GM13976 (cell line): ENCODE measurements around the gene BSN.

Experiments
- DNase-seq: peaks from one replicate; pipeline ENCODE4 v3.0.0; 2012; ENCODE audit warnings: low spot score
- in situ Hi-C: fragments of 300-500 bp; cut with MboI; formaldehyde crosslinking; loops from one replicate; pipeline ENCODE4 v1.12.0; 2022; ENCODE audit warnings: low sequenced_read_pairs, mixed read lengths, inconsistent platforms; ENCODE audit not compliant: unreplicated experiment
- TF ChIP-seq, protein P1 (sequence below): IDR thresholded peaks from 2 replicates; pipeline ENCODE4 v1.5.1; 2012; ENCODE audit warnings: borderline replicate concordance, mild to moderate bottlenecking; ENCODE audit not compliant: insufficient read depth; ENCODE audit errors: extremely low read depth, missing control alignments, control extremely low read depth

Gene BSN

DNA sequence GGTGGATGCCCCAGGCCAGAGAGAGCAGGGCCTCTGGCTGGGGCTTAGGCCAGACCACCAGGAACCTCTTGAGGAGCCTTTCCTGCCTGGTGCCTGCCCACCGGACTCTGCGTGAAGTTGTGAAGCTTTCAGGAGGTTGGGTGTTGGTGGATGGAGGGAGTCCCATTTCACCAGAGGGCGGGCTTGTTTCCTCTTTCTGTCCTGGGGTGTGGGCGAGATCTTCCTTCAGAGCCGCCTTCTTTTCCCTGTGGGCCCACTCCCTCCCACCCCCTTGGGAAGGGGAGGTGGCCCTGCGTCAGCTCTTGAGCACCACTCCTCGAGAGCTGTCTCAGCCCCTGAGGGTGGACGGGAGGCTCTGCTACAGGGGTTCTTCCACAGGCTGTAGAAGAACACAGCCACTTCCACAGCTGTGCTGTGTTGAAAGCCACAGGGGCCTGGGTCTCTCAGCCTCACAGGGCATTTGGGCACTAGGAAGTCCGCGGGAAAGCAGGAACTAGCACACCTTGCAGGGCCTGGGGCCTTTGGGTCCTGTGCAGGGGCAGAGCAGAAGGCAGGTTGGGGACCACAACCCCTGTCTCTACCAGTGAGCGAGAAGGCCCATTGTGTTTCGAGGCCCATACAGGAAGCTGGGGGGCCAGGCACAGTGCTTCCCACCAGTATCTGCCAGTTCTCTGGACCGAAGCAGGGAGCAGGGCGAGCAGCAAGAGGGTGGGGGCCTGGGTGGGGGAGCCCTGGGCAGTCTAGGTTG, 163.1 kb downstream of the BSN start:
- TF ChIP-seq, protein P1, sequence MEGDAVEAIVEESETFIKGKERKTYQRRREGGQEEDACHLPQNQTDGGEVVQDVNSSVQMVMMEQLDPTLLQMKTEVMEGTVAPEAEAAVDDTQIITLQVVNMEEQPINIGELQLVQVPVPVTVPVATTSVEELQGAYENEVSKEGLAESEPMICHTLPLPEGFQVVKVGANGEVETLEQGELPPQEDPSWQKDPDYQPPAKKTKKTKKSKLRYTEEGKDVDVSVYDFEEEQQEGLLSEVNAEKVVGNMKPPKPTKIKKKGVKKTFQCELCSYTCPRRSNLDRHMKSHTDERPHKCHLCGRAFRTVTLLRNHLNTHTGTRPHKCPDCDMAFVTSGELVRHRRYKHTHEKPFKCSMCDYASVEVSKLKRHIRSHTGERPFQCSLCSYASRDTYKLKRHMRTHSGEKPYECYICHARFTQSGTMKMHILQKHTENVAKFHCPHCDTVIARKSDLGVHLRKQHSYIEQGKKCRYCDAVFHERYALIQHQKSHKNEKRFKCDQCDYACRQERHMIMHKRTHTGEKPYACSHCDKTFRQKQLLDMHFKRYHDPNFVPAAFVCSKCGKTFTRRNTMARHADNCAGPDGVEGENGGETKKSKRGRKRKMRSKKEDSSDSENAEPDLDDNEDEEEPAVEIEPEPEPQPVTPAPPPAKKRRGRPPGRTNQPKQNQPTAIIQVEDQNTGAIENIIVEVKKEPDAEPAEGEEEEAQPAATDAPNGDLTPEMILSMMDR = no peak

DNA sequence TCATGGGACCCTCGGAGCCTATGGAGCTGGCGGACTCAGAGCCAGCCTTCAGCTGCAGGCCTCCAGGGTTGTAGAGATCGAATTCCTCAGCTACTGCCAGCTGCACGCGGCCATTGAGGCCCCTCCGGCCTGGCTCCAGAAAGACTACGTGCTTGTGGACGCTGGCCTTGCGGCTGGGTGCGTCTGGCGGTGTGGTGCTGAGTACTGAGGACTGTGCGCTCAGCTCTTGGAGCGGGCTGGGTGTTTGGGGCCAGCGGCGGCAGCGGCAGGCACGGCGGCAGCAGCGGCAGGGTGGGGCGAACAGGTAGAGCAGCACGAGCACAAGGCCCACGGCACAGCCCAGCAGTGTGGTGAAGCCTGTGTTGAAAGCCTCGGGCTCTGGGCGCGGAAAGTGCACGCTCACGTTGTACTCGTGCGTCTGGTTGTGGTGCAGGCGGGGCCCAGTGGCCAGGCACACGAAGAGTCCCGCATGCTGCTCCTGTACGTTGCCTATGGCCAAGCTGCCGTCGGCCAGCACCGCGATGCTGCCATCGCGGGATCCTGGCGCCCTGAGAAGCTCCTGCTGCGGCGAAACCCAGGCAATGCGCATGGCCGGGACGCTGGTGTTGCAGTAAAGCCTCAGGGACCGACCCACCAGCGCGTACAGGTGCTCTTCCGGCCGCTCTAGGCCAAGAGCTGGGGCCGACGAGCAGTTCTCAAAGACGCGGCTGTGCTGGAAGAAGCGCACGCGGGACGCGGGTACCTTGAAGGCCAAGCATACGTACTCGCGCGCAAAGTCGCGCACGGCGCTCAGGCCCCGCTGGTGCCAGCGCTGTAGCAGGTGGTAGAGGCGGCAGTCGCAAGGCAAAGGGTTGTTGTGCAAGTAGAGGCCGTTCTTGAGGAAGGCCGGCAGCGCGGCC, 163.9 kb downstream of the BSN start:
- no peak for DNase-seq
- in situ Hi-C loops = no loop called here
- TF ChIP-seq, protein P1 = no peak

More for the DNA sequence above, 163.1 kb downstream of the BSN start:
- no peak for DNase-seq
- in situ Hi-C loops = no loop called here

DNA sequence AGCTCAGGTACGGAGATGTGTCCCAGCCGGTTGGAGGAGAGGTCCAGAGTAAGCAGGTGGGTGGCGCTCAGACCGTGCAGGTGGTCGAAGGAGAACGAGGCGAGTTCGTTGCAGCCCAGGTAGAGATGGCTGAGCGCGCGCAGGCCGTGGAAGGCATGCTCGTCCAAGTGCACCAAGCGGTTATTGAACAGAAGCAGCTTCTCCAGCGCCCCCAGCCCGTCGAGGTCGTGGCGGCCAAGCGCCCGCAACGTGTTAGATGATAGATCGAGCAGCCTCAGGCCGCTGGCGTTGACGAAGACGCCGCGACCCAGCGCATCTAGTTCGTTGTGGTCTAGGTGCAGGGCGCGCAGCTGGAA, 164.6 kb downstream of the BSN start:
- in situ Hi-C loops = no loop called here
- TF ChIP-seq, protein P1 = no peak
- no peak for DNase-seq

DNA sequence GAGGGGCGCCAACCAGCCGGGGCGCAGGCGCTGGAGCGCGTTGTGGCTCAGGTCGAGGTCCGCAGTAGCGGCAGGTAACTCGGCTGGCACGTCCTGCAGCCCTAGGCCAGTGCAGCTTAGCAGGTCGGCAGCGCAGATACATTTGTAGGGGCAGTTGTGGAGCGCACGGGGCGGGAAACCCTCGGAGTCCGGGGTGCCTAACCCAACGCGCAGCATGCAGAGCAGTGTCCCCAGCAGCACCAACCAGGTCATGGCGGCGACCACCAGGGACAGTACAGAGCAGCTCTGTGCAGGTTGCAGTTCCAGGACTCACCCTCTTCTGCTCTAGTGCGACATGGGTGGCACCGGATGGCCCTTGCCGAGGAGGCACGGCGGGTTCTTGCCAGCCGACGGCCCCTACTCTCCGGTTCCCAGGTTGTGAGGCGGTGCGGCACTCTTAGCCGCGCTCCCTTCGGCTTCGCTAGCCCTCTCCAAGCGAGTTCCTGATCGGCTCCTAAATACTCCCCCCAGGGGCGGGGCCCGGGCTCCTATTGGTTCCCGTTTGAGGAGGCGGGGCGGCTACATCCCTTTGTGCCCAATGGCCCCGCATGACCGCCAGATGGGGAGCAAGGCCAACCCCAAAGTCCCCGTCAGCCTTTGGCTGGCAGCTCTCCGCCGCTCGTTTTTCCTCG, 165.1 kb downstream of the BSN start, which contains the start of gene AMIGO3:
AMIGO3 (minus strand) TSS at position 471 of the 671 bp plus-strand sequence; CDS start at position 252, 219 bp downstream.
- TF ChIP-seq, protein P1 = no peak
- in situ Hi-C loops = no loop called here
- DNase-seq = peak; percentile 98
